Progenitor cell of endocrine pancreas (in vitro differentiated cells): ENCODE results near the gene SLC9A5. TPM values are rescaled to one million over a fixed set of nuclear protein-coding genes. Genes with fewer than 3 reads are reported as not detected.

ENCODE experiments used
- DNase-seq: peaks from one replicate; pipeline ENCODE4 v3.0.0; 2021; ENCODE audit warnings: low spot score; ENCODE audit not compliant: unreplicated experiment
- H3K27ac Mint-ChIP-seq: 2 replicates; pipeline ENCODE4 v1.8.0; 2021; ENCODE audit warnings: mild to moderate bottlenecking, moderate library complexity, mixed read lengths
- H3K27me3 Mint-ChIP-seq: 2 replicates; pipeline ENCODE4 v1.8.0; 2021; ENCODE audit warnings: mixed read lengths
- H3K36me3 Mint-ChIP-seq: 2 replicates; pipeline ENCODE4 v1.8.0; 2022; ENCODE audit warnings: mixed read lengths; ENCODE audit not compliant: insufficient read depth
- H3K4me1 Mint-ChIP-seq: 2 replicates; pipeline ENCODE4 v1.8.0; 2021; ENCODE audit warnings: low read depth, mixed read lengths
- H3K4me3 Mint-ChIP-seq: 2 replicates; pipeline ENCODE4 v1.8.0; 2021; ENCODE audit warnings: low read depth, mild to moderate bottlenecking, moderate library complexity, mixed read lengths
- H3K9me3 Mint-ChIP-seq: 2 replicates; pipeline ENCODE4 v1.8.0; 2021; ENCODE audit warnings: low read depth, mixed read lengths
- total RNA-seq: library from RNA; stranded (reverse); gene quantifications from 2 replicates; pipeline ENCODE4 v1.2.1, GENCODE V29; 2021
- TF ChIP-seq, protein P1 (sequence below): fragments of 200-600 bp; sonication (generic); IDR thresholded peaks from one replicate; pipeline ENCODE4 v1.5.0; 2021; ENCODE audit warnings: antibody characterized with exemption, mild to moderate bottlenecking; ENCODE audit not compliant: unreplicated experiment

Gene SLC9A5
- total RNA-seq, 1 donor from 2014 or later = 3.4 TPM

DNA sequence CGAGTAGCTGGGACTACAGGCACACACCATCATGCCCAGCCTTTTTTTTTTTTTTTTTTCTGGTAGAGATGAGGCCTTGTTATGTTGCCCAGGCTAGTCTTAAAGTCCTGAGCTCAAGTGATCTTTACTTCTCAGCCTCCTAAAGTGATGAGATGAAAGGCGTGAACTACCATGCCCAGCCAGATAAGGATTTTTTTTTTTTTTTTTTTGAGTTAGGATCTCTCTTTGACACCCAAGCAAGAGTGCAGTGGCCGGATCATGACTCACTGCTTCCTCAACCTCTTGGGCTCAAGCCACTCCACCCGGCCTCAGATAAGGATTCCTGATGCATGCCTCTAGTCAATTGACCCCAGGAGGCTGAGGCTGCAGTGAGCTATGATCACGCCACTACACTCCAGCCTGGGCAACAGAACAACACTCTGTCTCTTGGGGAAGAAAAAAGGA lies 19.4 kb downstream of the SLC9A5 start:
- Mint-ChIP-seq H3K4me3 (no peak overlapping the region), H3K9me3 (no peaks in the 10 kb centered on the region), H3K4me1 (no peaks in the 10 kb centered on the region), H3K27me3 (peaks cover 17% of the 10 kb centered on the region), H3K36me3 (no peaks in the 10 kb centered on the region), H3K27ac (no peak overlapping the region)
- DNase-seq = no peak
- TF ChIP-seq, protein P1, sequence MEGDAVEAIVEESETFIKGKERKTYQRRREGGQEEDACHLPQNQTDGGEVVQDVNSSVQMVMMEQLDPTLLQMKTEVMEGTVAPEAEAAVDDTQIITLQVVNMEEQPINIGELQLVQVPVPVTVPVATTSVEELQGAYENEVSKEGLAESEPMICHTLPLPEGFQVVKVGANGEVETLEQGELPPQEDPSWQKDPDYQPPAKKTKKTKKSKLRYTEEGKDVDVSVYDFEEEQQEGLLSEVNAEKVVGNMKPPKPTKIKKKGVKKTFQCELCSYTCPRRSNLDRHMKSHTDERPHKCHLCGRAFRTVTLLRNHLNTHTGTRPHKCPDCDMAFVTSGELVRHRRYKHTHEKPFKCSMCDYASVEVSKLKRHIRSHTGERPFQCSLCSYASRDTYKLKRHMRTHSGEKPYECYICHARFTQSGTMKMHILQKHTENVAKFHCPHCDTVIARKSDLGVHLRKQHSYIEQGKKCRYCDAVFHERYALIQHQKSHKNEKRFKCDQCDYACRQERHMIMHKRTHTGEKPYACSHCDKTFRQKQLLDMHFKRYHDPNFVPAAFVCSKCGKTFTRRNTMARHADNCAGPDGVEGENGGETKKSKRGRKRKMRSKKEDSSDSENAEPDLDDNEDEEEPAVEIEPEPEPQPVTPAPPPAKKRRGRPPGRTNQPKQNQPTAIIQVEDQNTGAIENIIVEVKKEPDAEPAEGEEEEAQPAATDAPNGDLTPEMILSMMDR = no peak

DNA sequence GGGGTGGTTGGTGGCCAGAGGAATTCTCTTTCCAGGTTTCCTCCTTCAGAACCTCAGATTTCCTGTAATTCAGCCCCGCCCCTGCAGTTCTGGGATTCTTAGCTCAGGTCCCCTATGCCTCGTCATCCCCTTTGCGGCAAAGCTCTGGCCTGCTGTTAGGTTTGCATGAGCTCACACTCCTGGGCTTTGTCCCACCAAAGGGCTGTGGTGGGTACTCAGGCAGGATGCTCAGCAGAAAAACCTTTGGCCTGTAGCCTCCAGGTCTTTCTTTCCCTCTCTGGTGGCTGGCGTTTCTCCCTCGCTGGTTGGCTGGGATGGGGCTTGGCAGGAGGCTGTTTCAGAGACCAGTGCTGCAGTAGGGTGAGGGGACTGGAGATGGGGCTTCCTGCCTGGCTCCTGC lies 21.0 kb downstream of the SLC9A5 start:
- TF ChIP-seq, protein P1 = no peak
- peaks cover 9% of the 10 kb centered on the region for H3K27me3 Mint-ChIP-seq
- H3K9me3 Mint-ChIP-seq = no peaks in the 10 kb centered on the region
- DNase-seq = no peak
- H3K4me3 Mint-ChIP-seq = no peak overlapping the region
- no peaks in the 10 kb centered on the region for H3K36me3 Mint-ChIP-seq
- no peaks in the 10 kb centered on the region for H3K4me1 Mint-ChIP-seq
- no peak overlapping the region for H3K27ac Mint-ChIP-seq

DNA sequence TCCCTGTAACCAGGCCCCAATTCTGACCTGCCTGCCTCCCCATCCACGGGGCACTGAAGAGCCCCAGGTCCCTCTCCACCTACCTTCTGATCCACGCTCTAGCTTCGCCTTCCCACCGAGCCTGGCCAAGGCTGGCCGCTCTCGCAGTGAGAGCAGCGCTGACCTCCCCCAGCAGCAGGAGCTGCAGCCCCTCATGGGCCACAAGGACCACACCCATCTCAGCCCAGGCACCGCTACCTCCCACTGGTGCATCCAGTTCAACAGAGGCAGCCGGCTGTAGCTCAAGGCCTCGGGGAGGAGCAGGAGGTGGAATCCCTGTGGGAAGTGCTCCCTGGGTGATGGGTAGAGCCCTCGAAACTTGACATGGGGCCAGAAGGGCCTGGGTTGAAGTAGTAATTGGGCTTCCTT lies 22.2 kb downstream of the SLC9A5 start:
- Mint-ChIP-seq H3K9me3 (no peaks in the 10 kb centered on the region), H3K36me3 (no peaks in the 10 kb centered on the region), H3K4me3 (no peak overlapping the region), H3K4me1 (no peaks in the 10 kb centered on the region), H3K27ac (no peak overlapping the region), H3K27me3 (peaks cover 4% of the 10 kb centered on the region)
- TF ChIP-seq, protein P1 = no peak
- DNase-seq = no peak

DNA sequence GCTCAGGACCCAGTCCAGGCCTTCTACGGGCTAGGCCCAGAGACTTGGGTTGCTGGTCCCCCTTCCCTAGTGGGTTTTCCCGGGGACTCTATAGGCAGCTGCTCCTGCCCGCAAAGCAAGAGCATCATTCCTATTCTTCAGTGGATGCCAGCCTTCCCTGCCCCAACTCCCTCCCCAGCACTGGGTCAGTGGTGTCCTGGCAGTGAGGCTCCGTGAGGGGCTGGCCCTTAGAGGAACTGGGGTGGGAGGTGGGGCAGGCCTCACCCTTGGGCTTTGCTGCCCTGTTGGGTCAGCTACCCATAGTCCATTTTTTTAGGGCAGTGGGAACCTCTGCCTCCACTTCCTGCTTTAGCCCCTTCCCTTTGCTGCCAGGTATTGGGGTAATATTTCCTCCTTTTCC lies 22.7 kb downstream of the SLC9A5 start:
- Mint-ChIP-seq H3K4me3 (no peak overlapping the region), H3K27me3 (no peaks in the 10 kb centered on the region), H3K9me3 (no peaks in the 10 kb centered on the region), H3K27ac (no peak overlapping the region), H3K4me1 (no peaks in the 10 kb centered on the region), H3K36me3 (no peaks in the 10 kb centered on the region)
- DNase-seq = no peak
- TF ChIP-seq, protein P1 = no peak

DNA sequence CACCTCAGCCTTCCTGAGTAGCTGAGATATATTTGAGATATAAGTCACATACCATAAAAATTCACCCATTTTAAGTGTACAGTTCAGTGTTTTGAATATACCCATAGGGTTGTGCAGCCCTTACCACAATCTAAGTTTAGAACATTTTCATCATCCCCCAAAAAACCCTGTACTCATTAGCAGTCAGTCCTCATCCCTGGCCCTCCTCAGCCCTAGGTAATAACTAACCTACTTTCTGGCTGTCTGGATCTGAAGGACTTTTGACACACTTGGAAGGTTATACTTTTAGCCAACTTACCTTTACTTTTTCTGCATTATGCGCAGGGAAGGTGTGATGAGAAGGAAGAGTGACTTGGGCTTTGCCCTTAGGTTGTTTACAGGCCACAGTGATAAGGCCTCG lies 26.5 kb downstream of the SLC9A5 start:
- Mint-ChIP-seq H3K27ac (no peak overlapping the region), H3K4me3 (no peak overlapping the region), H3K9me3 (no peaks in the 10 kb centered on the region), H3K27me3 (peaks cover 6% of the 10 kb centered on the region), H3K4me1 (no peaks in the 10 kb centered on the region), H3K36me3 (no peaks in the 10 kb centered on the region)
- TF ChIP-seq, protein P1 = no peak
- no peak for DNase-seq
